Breast epithelium (tissue), 4 donors: ENCODE data around the gene CADPS. TPM values are rescaled to one million over a fixed set of nuclear protein-coding genes. Genes with fewer than 3 reads are reported as not detected.

Experiments used
- DNase-seq, 2 donors: peaks; one replicate each; pipeline ENCODE4 v3.0.0-alpha.2; 2019; ENCODE audit warnings: low spot score in 2 of 2
- H3K27ac ChIP-seq, 2 donors: fragments of 200-600 bp; sonication (generic) in 1 of 2; one replicate each; pipeline ENCODE4 v1.5.1; 2016 to 2019; ENCODE audit warnings: mild to moderate bottlenecking in 1 of 2
- H3K27me3 ChIP-seq, 2 donors: fragments of 200-600 bp; sonication (generic) in 1 of 2; one replicate each; pipeline versions ENCODE4 v1.5.1 to v1.6.0; 2017 to 2019; ENCODE audit warnings: control low read depth in 1 of 2, mild to moderate bottlenecking in 1 of 2
- H3K36me3 ChIP-seq: fragments of 200-600 bp; one replicate; pipeline ENCODE4 v1.5.1; 2019
- H3K4me1 ChIP-seq, 2 donors: fragments of 200-600 bp; sonication (generic); one replicate each; pipeline ENCODE4 v1.5.1; 2016 to 2019; ENCODE audit warnings: control low read depth in 1 of 2
- H3K4me3 ChIP-seq, 3 donors: fragments of 200-600 bp; sonication (generic); 1 replicate in 2 of 3; 2 replicates in 1 of 3; pipeline ENCODE4 v1.5.1; 2016 to 2019; ENCODE audit warnings: mild to moderate bottlenecking in 3 of 3, moderate library complexity in 2 of 3
- H3K9me3 ChIP-seq, 2 donors: fragments of 200-600 bp; sonication (generic) in 1 of 2; one replicate each; pipeline ENCODE4 v1.5.1; 2016 to 2019; ENCODE audit warnings: control low read depth in 1 of 2
- CTCF ChIP-seq, 3 donors: fragments of 450-650 bp; IDR thresholded peaks; one replicate each; pipeline ENCODE4 v1.5.1; 2016 to 2017; ENCODE audit warnings: antibody characterized with exemption in 3 of 3, mild to moderate bottlenecking in 3 of 3, moderate library complexity in 3 of 3
- POLR2A ChIP-seq: fragments of 450-650 bp; IDR thresholded peaks from one replicate; pipeline ENCODE4 v1.6.1; 2016; ENCODE audit warnings: antibody characterized with exemption, mild to moderate bottlenecking, moderate library complexity
- POLR2AphosphoS5 ChIP-seq, 3 donors: sonication (generic); formaldehyde crosslinking; IDR thresholded peaks; one replicate each; pipeline ENCODE4 v1.6.1; 2017; ENCODE audit warnings: antibody characterized with exemption in 3 of 3
- intact Hi-C: fragments of 100-400 bp; cut with DNase I; formaldehyde crosslinking; loops from one replicate; pipeline ENCODE4 v1.15.1; 2023; ENCODE audit warnings: low total_unique reads
- total RNA-seq, 3 donors: library from RNA; depleted of rRNA; stranded (reverse); fragments of >200 nt; gene quantifications; one replicate each; pipeline ENCODE4 v1.1.0, GENCODE V29; 2016

The CADPS gene
- total RNA-seq, result 10 to 100 TPM in 1 of 3 donors, under 1 TPM in 2; under 0.01 to 45.8 (median 0.15) TPM

DNA sequence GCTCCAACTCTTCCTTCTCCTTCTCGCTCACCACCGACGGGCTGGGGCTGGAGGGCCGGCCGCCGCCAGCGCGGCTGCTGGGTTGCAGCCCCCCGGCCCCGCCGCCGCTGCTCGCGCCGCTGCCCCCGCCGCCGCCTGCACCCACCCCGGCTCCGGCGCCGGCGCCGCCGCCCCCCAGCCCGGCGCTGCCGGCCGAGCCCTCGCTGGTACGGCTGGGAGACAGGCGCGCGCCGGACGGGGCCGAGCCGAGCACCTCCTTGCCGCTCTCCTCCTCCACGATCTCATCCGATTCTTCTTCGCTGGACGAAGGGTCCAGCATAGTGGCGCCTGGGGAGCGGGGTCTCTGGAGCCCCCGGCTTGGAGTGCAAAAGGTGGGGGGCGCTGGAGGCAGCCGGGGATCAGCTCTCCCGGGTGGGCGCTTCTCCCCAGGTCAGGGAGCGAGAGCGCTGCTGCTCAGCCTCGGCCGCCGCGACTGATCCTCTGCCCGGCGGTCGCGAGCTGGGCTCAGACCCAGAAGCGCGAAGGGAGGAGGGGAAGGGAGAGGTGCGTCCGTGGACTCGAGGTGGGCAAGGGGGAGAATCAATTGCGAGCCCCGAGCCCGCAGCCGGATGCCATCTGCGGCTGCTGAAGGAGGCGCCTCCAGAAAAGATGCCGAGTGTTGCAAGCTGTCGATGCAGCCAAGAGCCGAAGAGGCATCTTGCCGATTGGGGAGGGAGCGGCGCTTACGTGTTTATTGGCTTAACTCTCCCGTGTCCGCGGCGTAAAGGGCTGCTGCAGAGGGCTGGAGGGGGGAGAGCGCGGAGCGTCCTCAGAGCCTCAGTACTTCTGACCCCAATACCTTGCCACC is at the start of gene CADPS:
Gene CADPS, minus strand, starts transcription at position 706 of the 847 bp plus-strand sequence. Its CDS starts 387 bp downstream, at position 319.
- Histone ChIP-seq H3K9me3 (peaks cover 0 to 9% of the 10 kb centered on the region in 2 donors), H3K36me3 (no peaks in the 10 kb centered on the region), H3K4me3 (peak within 1 kb of the TSS; percentile 45 to 64 (median 63)), H3K27me3 (peaks cover 9 to 42% of the 10 kb centered on the region in 2 donors), H3K4me1 (peaks cover 0 to 7% of the 10 kb centered on the region in 2 donors), H3K27ac (no peak within 1 kb of the TSS)
- intact Hi-C loops, result no loop called here
- no peak for TF ChIP-seq POLR2AphosphoS5 (IDR thresholded peaks at IDR 0.05)
- TF ChIP-seq POLR2A, result no peak
- no peak for TF ChIP-seq CTCF (IDR thresholded peaks at IDR 0.05)
- no peak for DNase-seq

DNA sequence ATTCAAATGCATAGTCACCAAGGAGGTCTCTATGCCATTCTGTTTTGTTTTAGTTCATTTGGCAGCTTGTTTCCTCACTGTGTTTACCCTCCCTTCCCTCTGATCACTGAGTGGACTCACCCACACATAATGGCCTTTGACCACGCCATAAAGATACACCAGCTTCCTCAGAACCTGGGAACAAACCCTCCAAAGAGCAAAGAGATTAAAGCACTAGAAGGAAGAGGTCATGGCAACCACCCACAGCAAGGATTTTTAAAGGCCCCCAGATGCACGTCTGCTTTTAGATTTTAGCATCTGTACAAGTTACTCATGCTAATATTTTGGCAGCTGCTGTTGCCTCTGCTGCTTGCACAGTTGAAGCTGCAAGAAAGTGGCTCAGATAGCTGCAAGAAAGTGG is 47.9 kb upstream of the CADPS start:
- no peak overlapping the region for H3K4me3 ChIP-seq
- intact Hi-C loops, result no loop called here
- no peaks in the 10 kb centered on the region for H3K27me3 ChIP-seq
- no peaks in the 10 kb centered on the region for H3K4me1 ChIP-seq
- no peaks in the 10 kb centered on the region for H3K36me3 ChIP-seq
- H3K27ac ChIP-seq, result no peak overlapping the region
- DNase-seq, result no peak
- no peaks in the 10 kb centered on the region for H3K9me3 ChIP-seq
- no peak for TF ChIP-seq POLR2A
- TF ChIP-seq CTCF (IDR thresholded peaks at IDR 0.05), result no peak
- no peak for TF ChIP-seq POLR2AphosphoS5 (IDR thresholded peaks at IDR 0.05)

DNA sequence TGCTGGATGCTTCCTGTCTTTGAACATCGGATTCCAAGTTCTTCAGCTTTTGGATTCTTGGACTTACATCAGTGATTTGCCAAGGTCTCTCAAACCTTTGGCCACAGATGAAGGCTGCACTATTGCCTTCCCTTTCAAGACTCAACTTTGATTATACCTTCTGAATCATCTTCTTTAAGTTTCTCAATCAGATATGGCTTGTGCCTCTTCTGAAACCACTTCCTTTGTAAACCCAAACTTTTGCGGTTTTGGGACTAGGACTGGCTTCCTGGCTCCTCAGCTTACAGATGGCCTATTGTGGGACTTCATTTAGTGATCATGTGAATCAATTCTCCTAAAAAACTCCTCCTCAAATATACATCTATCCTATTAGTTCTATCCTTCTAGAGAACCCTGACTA is 47.1 kb upstream of the CADPS start:
- no peak overlapping the region for H3K4me3 ChIP-seq
- no peaks in the 10 kb centered on the region for H3K4me1 ChIP-seq
- intact Hi-C loops, result no loop called here
- H3K36me3 ChIP-seq, result no peaks in the 10 kb centered on the region
- H3K9me3 ChIP-seq, result no peaks in the 10 kb centered on the region
- no peak for TF ChIP-seq CTCF (IDR thresholded peaks at IDR 0.05)
- no peak overlapping the region for H3K27ac ChIP-seq
- no peak for DNase-seq
- H3K27me3 ChIP-seq, result no peaks in the 10 kb centered on the region

DNA sequence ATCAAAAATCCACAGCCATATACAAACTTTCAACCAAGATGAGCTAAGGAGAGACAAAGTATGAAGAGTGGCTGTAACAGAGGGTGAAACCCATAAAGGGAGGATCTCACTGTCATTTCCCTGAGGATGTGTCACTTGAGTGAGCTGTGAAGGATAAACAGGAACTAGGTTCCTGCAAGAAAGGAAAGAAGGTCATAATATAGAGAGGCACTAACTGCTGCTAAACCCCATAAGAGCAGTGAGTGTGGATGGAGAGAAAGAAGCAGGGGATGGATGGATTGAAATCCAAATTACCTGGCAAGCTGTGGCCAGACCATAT is 45.2 kb upstream of the CADPS start:
- no peak overlapping the region for H3K4me3 ChIP-seq
- H3K27ac ChIP-seq, result no peak overlapping the region
- no peak for DNase-seq
- intact Hi-C loops, result no loop called here
- no peaks in the 10 kb centered on the region for H3K4me1 ChIP-seq
- no peaks in the 10 kb centered on the region for H3K27me3 ChIP-seq
- TF ChIP-seq POLR2AphosphoS5 (IDR thresholded peaks at IDR 0.05), result no peak
- TF ChIP-seq POLR2A, result no peak
- H3K36me3 ChIP-seq, result no peaks in the 10 kb centered on the region
- H3K9me3 ChIP-seq, result no peaks in the 10 kb centered on the region

- no peak overlapping the region for H3K27ac ChIP-seq
- no peaks in the 10 kb centered on the region for H3K4me1 ChIP-seq
- no peaks in the 10 kb centered on the region for H3K9me3 ChIP-seq
- H3K36me3 ChIP-seq, result no peaks in the 10 kb centered on the region
- no peak for DNase-seq
- H3K4me3 ChIP-seq, result no peak overlapping the region
- H3K27me3 ChIP-seq, result no peaks in the 10 kb centered on the region
- TF ChIP-seq POLR2A (no peak), POLR2AphosphoS5 (IDR thresholded peaks at IDR 0.05) (no peak), CTCF (IDR thresholded peaks at IDR 0.05) (no peak)
- intact Hi-C loops, result no loop called here
Observed at GRCh38 chr3:62919784-62920465, 44.7 kb upstream of the CADPS start.
